Omental fat pad (tissue), 4 donors: ENCODE data around the gene NNAT. TPM values are rescaled to one million over a fixed set of nuclear protein-coding genes. Genes with fewer than 3 reads are reported as not detected.
"Not testable (repeated sequence)": the region's sequence is repeated elsewhere in the genome, so short reads cannot be mapped to it uniquely, and the experiment has no call there.

Source experiments
- ATAC-seq: fragments of 150-250 bp; one replicate; pipeline ENCODE4 v1.9.1; 2016; ENCODE audit warnings: mild to moderate bottlenecking, moderate library complexity; ENCODE audit not compliant: low FRiP score
- DNase-seq: peaks from one replicate; pipeline ENCODE4 v3.0.0-alpha.2; 2019; ENCODE audit warnings: low spot score
- CTCF ChIP-seq, 3 donors: fragments of 450-650 bp; IDR thresholded peaks; one replicate each; pipeline ENCODE4 v1.5.1; 2016 to 2017; ENCODE audit warnings: antibody characterized with exemption in 3 of 3, mild to moderate bottlenecking in 3 of 3, moderate library complexity in 2 of 3
- total RNA-seq, 4 donors: library from RNA; depleted of rRNA; stranded (reverse); fragments of >200 nt; gene quantifications; one replicate each; pipeline ENCODE4 v1.1.0, GENCODE V29; 2016

Gene NNAT
- total RNA-seq, 4 donors from 2014 or later: 7.4 to 44.4 (median 23.2) TPM

- TF ChIP-seq CTCF (IDR thresholded peaks at IDR 0.05): no peak
- ATAC-seq (no peak), DNase-seq (no peak)
Observed at GRCh38 chr20:37537505-37537904, 16.5 kb downstream of the NNAT start.

- ATAC-seq (peak; percentile 58), DNase-seq (no peak)
Observed at GRCh38 chr20:37538003-37538402, 17.0 kb downstream of the NNAT start.

GRCh38 chr20:37539424-37539823 is 18.4 kb downstream of the NNAT start:
- no peak for DNase-seq
- no peak for TF ChIP-seq CTCF (IDR thresholded peaks at IDR 0.05)

More at GRCh38 chr20:37538003-37538402, 17.0 kb downstream of the NNAT start:
- TF ChIP-seq CTCF (IDR thresholded peaks at IDR 0.05): no peak

GRCh38 chr20:37540001-37540400 is 19.0 kb downstream of the NNAT start:
- ATAC-seq: no peak
- TF ChIP-seq CTCF (IDR thresholded peaks at IDR 0.05): no peak
- DNase-seq: no peak

More at GRCh38 chr20:37539424-37539823, 18.4 kb downstream of the NNAT start:
- ATAC-seq: no peak

GRCh38 chr20:37540838-37541237 is 19.8 kb downstream of the NNAT start:
- not testable (repeated sequence) for DNase-seq, ATAC-seq

- DNase-seq: no peak
- TF ChIP-seq CTCF (IDR thresholded peaks at IDR 0.05): no peak
Observed at GRCh38 chr20:37541326-37541725, 20.3 kb downstream of the NNAT start.

GRCh38 chr20:37542281-37542680 is 21.2 kb downstream of the NNAT start:
- no peak for DNase-seq
- ATAC-seq: no peak
- no peak for TF ChIP-seq CTCF (IDR thresholded peaks at IDR 0.05)

More at GRCh38 chr20:37541326-37541725, 20.3 kb downstream of the NNAT start:
- no peak for ATAC-seq

- no peak for TF ChIP-seq CTCF (IDR thresholded peaks at IDR 0.05)
- DNase-seq (no peak), ATAC-seq (no peak)
Observed at GRCh38 chr20:37543828-37544227, 22.8 kb downstream of the NNAT start.
